SK-N-SH treated with all-trans-retinoic acid at 6 μM for 48 hours (cell line): ENCODE measurements around the gene CATSPERB.
"Not testable (repeated sequence)": the region's sequence is repeated elsewhere in the genome, so short reads cannot be mapped to it uniquely, and the experiment has no call there.

Experiments
- ATAC-seq: fragments of 200-7000 bp; cut with Tn5 transposase; 3 replicates; pipeline ENCODE4 v1.9.1; 2020; ENCODE audit warnings: mild to moderate bottlenecking, moderate library complexity
- ARNTL ChIP-seq: fragments of 450-650 bp; formaldehyde crosslinking; IDR thresholded peaks from 2 replicates; pipeline ENCODE4 v1.5.0; 2020; ENCODE audit warnings: low read depth, mild to moderate bottlenecking, moderate library complexity, borderline replicate concordance
- BACH2 ChIP-seq: fragments of 250-450 bp; sonication (Bioruptor Pico); IDR thresholded peaks from 2 replicates; pipeline ENCODE4 v1.9.0; 2021; ENCODE audit warnings: mild to moderate bottlenecking, borderline replicate concordance
- CSDC2 ChIP-seq: fragments of 250-450 bp; sonication (Bioruptor Pico); IDR thresholded peaks from 2 replicates; pipeline ENCODE4 v1.5.0; 2020; ENCODE audit warnings: mild to moderate bottlenecking, moderate library complexity
- GLIS3 ChIP-seq: fragments of 250-450 bp; sonication (Bioruptor Pico); IDR thresholded peaks from 2 replicates; pipeline ENCODE4 v1.5.0; 2020; ENCODE audit warnings: mild to moderate bottlenecking, moderate library complexity
- ISL1 ChIP-seq: fragments of 250-450 bp; sonication (Bioruptor Pico); IDR thresholded peaks from 2 replicates; pipeline ENCODE4 v2.1.2; 2022; ENCODE audit warnings: mild to moderate bottlenecking, moderate library complexity
- OSR1 ChIP-seq: fragments of 250-450 bp; sonication (Bioruptor Pico); IDR thresholded peaks from 2 replicates; pipeline ENCODE4 v1.8.0; 2022; ENCODE audit warnings: moderate library complexity, mild to moderate bottlenecking, inconsistent platforms
- PPARA ChIP-seq: fragments of 250-450 bp; sonication (Bioruptor Pico); IDR thresholded peaks from 2 replicates; pipeline ENCODE4 v1.5.0; 2020; ENCODE audit warnings: mild to moderate bottlenecking, borderline replicate concordance
- SNAI2 ChIP-seq: fragments of 250-450 bp; sonication (Bioruptor Pico); IDR thresholded peaks from 2 replicates; pipeline ENCODE4 v1.5.0; 2020; ENCODE audit warnings: mild to moderate bottlenecking, moderate library complexity
- TOX ChIP-seq: fragments of 250-450 bp; sonication (Bioruptor Pico); IDR thresholded peaks from 2 replicates; pipeline ENCODE4 v1.8.0; 2021; ENCODE audit warnings: mild to moderate bottlenecking, moderate library complexity, borderline replicate concordance
- ZC3H10 ChIP-seq: fragments of 250-450 bp; sonication (Bioruptor Pico); IDR thresholded peaks from 2 replicates; pipeline ENCODE4 v1.5.1; 2021; ENCODE audit warnings: mild to moderate bottlenecking, moderate library complexity
- ZFP3 ChIP-seq: fragments of 250-450 bp; sonication (Bioruptor Pico); IDR thresholded peaks from 2 replicates; pipeline ENCODE4 v1.5.0; 2020; ENCODE audit warnings: mild to moderate bottlenecking, moderate library complexity
- ZFP30 ChIP-seq: fragments of 450-650 bp; formaldehyde crosslinking; IDR thresholded peaks from 2 replicates; pipeline ENCODE4 v1.5.0; 2022; ENCODE audit warnings: mild to moderate bottlenecking, moderate library complexity
- ZNF565 ChIP-seq: fragments of 450-650 bp; formaldehyde crosslinking; conservative IDR thresholded peaks from 2 replicates; pipeline ENCODE4 v1.5.0; 2020; ENCODE audit warnings: low read depth, mild to moderate bottlenecking, moderate library complexity
- ZNF70 ChIP-seq: fragments of 450-650 bp; formaldehyde crosslinking; IDR thresholded peaks from 2 replicates; pipeline ENCODE4 v1.5.0; 2020; ENCODE audit warnings: mild to moderate bottlenecking, moderate library complexity
- ZNF8 ChIP-seq: fragments of 450-650 bp; formaldehyde crosslinking; IDR thresholded peaks from 2 replicates; pipeline ENCODE4 v1.5.0; 2020; ENCODE audit warnings: mild to moderate bottlenecking, moderate library complexity
- TF ChIP-seq, protein P1 (sequence below): fragments of 250-450 bp; sonication (Bioruptor Pico); IDR thresholded peaks from 2 replicates; pipeline ENCODE4 v1.8.0; 2020; ENCODE audit warnings: mild to moderate bottlenecking, moderate library complexity, borderline replicate concordance
- TF ChIP-seq, protein P2 (sequence below): fragments of 250-450 bp; sonication (Bioruptor Pico); IDR thresholded peaks from 2 replicates; pipeline ENCODE4 v1.5.1; 2020; ENCODE audit warnings: low read depth, mild to moderate bottlenecking, moderate library complexity
- TF ChIP-seq, protein P3 (sequence below): fragments of 250-450 bp; sonication (Bioruptor Pico); IDR thresholded peaks from 2 replicates; pipeline ENCODE4 v1.5.0; 2020; ENCODE audit warnings: mild to moderate bottlenecking, moderate library complexity

The CATSPERB gene

GRCh38 chr14:91568626-91569025 lies 163.3 kb downstream of the CATSPERB start:
- no peak for ATAC-seq

DNA sequence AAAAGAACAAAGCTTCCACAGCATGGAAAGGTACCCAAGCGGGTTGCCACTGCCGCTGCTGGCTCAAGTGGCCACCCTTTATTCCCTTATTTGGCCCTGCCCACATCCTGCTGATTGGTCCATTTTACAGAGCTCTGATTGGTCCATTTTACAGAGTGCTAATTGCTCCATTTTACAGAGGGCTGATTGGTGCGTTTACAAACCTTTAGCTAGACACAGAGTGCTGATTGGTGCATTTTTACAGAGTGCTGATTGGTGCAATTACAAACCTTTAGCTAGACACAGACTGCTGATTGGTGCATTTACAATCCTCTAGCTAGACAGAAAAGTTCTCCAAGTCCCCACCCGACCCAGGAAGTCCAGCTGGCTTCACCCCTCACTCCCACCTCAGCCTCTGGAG lies 164.1 kb downstream of the CATSPERB start:
- ATAC-seq = not testable (repeated sequence)

More at GRCh38 chr14:91568626-91569025, 163.3 kb downstream of the CATSPERB start:
- TF ChIP-seq SNAI2 (CRISPR knock-in tag) = no peak
- no peak for TF ChIP-seq ZC3H10 (CRISPR knock-in tag)
- TF ChIP-seq ZNF8 (CRISPR knock-in tag) = no peak
- TF ChIP-seq, protein P1, sequence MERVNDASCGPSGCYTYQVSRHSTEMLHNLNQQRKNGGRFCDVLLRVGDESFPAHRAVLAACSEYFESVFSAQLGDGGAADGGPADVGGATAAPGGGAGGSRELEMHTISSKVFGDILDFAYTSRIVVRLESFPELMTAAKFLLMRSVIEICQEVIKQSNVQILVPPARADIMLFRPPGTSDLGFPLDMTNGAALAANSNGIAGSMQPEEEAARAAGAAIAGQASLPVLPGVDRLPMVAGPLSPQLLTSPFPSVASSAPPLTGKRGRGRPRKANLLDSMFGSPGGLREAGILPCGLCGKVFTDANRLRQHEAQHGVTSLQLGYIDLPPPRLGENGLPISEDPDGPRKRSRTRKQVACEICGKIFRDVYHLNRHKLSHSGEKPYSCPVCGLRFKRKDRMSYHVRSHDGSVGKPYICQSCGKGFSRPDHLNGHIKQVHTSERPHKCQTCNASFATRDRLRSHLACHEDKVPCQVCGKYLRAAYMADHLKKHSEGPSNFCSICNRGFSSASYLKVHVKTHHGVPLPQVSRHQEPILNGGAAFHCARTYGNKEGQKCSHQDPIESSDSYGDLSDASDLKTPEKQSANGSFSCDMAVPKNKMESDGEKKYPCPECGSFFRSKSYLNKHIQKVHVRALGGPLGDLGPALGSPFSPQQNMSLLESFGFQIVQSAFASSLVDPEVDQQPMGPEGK = no peak
- TF ChIP-seq ISL1 = no peak
- no peak for TF ChIP-seq TOX (CRISPR knock-in tag)
- TF ChIP-seq, protein P2, sequence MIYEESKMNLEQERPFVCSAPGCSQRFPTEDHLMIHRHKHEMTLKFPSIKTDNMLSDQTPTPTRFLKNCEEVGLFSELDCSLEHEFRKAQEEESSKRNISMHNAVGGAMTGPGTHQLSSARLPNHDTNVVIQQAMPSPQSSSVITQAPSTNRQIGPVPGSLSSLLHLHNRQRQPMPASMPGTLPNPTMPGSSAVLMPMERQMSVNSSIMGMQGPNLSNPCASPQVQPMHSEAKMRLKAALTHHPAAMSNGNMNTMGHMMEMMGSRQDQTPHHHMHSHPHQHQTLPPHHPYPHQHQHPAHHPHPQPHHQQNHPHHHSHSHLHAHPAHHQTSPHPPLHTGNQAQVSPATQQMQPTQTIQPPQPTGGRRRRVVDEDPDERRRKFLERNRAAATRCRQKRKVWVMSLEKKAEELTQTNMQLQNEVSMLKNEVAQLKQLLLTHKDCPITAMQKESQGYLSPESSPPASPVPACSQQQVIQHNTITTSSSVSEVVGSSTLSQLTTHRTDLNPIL (CRISPR knock-in tag) = no peak
- TF ChIP-seq, all 23 proteins: peak for 0

DNA sequence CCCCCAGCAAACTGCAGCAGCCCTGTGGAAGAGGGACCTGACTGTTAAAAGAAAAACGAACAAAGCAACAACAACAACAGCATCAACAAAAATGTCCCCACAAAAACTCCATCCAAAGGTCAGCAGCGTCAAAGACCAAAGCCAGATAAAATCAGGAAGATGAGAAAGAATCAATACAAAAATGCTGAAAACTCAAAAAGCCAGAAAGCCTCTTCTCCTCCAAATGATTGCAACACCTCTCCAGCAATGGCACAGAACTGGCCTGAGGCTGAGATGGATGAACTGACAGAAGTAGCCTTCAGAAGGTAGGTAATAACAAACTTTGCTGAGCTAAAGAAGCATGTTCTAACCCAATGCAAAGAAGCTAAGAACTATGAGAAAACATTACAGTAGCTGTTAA lies 176.4 kb downstream of the CATSPERB start:
- ATAC-seq = no peak

GRCh38 chr14:91554535-91555332 lies 177.2 kb downstream of the CATSPERB start:
- ATAC-seq = no peak
- TF ChIP-seq ZNF70 (CRISPR knock-in tag) (no peak), ISL1 (no peak), GLIS3 (no peak), OSR1 (CRISPR knock-in tag) (no peak), PPARA (no peak), ZNF8 (CRISPR knock-in tag) (no peak), CSDC2 (CRISPR knock-in tag) (no peak), ZFP30 (CRISPR knock-in tag) (no peak), ARNTL (no peak), ZNF565 (CRISPR knock-in tag) (no peak), ZC3H10 (CRISPR knock-in tag) (no peak), TOX (CRISPR knock-in tag) (no peak), BACH2 (CRISPR knock-in tag) (no peak), ZFP3 (no peak)
- TF ChIP-seq, protein P3, sequence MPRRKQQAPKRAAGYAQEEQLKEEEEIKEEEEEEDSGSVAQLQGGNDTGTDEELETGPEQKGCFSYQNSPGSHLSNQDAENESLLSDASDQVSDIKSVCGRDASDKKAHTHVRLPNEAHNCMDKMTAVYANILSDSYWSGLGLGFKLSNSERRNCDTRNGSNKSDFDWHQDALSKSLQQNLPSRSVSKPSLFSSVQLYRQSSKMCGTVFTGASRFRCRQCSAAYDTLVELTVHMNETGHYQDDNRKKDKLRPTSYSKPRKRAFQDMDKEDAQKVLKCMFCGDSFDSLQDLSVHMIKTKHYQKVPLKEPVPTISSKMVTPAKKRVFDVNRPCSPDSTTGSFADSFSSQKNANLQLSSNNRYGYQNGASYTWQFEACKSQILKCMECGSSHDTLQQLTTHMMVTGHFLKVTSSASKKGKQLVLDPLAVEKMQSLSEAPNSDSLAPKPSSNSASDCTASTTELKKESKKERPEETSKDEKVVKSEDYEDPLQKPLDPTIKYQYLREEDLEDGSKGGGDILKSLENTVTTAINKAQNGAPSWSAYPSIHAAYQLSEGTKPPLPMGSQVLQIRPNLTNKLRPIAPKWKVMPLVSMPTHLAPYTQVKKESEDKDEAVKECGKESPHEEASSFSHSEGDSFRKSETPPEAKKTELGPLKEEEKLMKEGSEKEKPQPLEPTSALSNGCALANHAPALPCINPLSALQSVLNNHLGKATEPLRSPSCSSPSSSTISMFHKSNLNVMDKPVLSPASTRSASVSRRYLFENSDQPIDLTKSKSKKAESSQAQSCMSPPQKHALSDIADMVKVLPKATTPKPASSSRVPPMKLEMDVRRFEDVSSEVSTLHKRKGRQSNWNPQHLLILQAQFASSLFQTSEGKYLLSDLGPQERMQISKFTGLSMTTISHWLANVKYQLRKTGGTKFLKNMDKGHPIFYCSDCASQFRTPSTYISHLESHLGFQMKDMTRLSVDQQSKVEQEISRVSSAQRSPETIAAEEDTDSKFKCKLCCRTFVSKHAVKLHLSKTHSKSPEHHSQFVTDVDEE (CRISPR knock-in tag) = no peak
- TF ChIP-seq, protein P2 (CRISPR knock-in tag) = no peak

More for the DNA sequence above, 176.4 kb downstream of the CATSPERB start:
- TF ChIP-seq SNAI2 (CRISPR knock-in tag) (no peak), ZNF8 (CRISPR knock-in tag) (no peak), ZNF565 (CRISPR knock-in tag) (no peak), ZFP30 (CRISPR knock-in tag) (no peak), ZC3H10 (CRISPR knock-in tag) (no peak), TOX (CRISPR knock-in tag) (no peak), ISL1 (no peak), ZNF70 (CRISPR knock-in tag) (no peak), ARNTL (no peak)
- TF ChIP-seq, protein P2 (CRISPR knock-in tag) = no peak
- TF ChIP-seq, all 23 proteins: peak for 0
